Tibial artery (tissue), 4 donors: Measurements from ENCODE around the gene RGS19.

Experiments
- DNase-seq, 2 donors: peaks; one replicate each; pipeline ENCODE4 v3.0.0-alpha.2; 2019
- H3K27ac ChIP-seq, 2 donors: fragments of 200-600 bp; sonication (generic) in 1 of 2; 1 replicate in 1 of 2; 2 replicates in 1 of 2; pipeline ENCODE4 v1.5.1; 2018 to 2019; ENCODE audit warnings: mild to moderate bottlenecking in 1 of 2
- H3K27me3 ChIP-seq, 2 donors: fragments of 200-600 bp; sonication (generic) in 1 of 2; one replicate each; pipeline versions ENCODE4 v1.5.1 to v1.6.0; 2016 to 2019
- H3K36me3 ChIP-seq, 3 donors: fragments of 200-600 bp; sonication (generic) in 2 of 3; one replicate each; pipeline ENCODE4 v1.5.1; 2016 to 2019; ENCODE audit warnings: mild to moderate bottlenecking in 2 of 3
- H3K4me1 ChIP-seq, 4 donors: fragments of 200-600 bp; sonication (generic) in 2 of 4; 1 replicate in 3 of 4; 2 replicates in 1 of 4; pipeline ENCODE4 v1.5.1; 2016 to 2019
- H3K4me3 ChIP-seq, 2 donors: fragments of 200-600 bp; sonication (generic) in 1 of 2; 1 replicate in 1 of 2; 2 replicates in 1 of 2; pipeline ENCODE4 v1.5.1; 2018 to 2019; ENCODE audit warnings: mild to moderate bottlenecking in 2 of 2
- H3K9me3 ChIP-seq, 3 donors: fragments of 200-600 bp; sonication (generic) in 1 of 3; one replicate each; pipeline ENCODE4 v1.5.1; 2016 to 2019
- intact Hi-C: fragments of 100-400 bp; cut with DNase I; formaldehyde crosslinking; loops from one replicate; pipeline ENCODE4 v1.15.0; 2023; ENCODE audit warnings: low total_unique reads
- TF ChIP-seq, protein P1 (sequence below), 2 experiments: fragments of 200-600 bp in 1 of 2; fragments of 450-650 bp in 1 of 2; IDR thresholded peaks; one replicate each; pipeline ENCODE4 v1.5.1; 2017 to 2019; ENCODE audit warnings: antibody characterized with exemption in 2 of 2, mild to moderate bottlenecking in 1 of 2, moderate library complexity in 1 of 2

RGS19 gene

DNA sequence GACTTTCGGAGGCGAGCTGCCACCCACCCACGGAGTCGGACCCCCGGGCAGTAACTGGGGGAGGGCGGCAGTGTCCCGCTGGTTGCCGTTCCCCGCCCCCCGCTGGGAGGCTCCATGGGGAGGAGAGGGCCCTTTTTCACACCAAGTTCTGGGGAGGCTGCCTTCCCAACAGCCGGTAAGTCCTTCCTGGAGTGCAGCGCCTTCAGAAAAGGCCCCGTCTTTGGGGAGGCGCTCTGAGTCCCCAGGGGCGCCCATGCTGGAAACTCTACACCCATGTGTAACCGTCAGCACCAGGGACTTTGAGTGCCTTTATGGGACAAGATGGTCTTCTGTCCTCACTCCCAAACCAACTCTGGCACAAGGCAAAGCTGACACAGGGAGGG, 29.4 kb downstream of the RGS19 start:
- peak overlapping the region in 1 of 2 donors; percentile 39 for H3K4me3 ChIP-seq
- peaks cover 5 to 97% of the 10 kb centered on the region in 2 donors for H3K27me3 ChIP-seq
- no peaks in the 10 kb centered on the region for H3K9me3 ChIP-seq
- TF ChIP-seq, protein P1, sequence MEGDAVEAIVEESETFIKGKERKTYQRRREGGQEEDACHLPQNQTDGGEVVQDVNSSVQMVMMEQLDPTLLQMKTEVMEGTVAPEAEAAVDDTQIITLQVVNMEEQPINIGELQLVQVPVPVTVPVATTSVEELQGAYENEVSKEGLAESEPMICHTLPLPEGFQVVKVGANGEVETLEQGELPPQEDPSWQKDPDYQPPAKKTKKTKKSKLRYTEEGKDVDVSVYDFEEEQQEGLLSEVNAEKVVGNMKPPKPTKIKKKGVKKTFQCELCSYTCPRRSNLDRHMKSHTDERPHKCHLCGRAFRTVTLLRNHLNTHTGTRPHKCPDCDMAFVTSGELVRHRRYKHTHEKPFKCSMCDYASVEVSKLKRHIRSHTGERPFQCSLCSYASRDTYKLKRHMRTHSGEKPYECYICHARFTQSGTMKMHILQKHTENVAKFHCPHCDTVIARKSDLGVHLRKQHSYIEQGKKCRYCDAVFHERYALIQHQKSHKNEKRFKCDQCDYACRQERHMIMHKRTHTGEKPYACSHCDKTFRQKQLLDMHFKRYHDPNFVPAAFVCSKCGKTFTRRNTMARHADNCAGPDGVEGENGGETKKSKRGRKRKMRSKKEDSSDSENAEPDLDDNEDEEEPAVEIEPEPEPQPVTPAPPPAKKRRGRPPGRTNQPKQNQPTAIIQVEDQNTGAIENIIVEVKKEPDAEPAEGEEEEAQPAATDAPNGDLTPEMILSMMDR (IDR thresholded peaks at IDR 0.05), result no peak
- intact Hi-C loops, result no loop called here
- H3K4me1 ChIP-seq, result peaks cover 0 to 24% (median 14%) of the 10 kb centered on the region in 4 donors
- no peak overlapping the region for H3K27ac ChIP-seq
- no peaks in the 10 kb centered on the region for H3K36me3 ChIP-seq
- no peak for DNase-seq

DNA sequence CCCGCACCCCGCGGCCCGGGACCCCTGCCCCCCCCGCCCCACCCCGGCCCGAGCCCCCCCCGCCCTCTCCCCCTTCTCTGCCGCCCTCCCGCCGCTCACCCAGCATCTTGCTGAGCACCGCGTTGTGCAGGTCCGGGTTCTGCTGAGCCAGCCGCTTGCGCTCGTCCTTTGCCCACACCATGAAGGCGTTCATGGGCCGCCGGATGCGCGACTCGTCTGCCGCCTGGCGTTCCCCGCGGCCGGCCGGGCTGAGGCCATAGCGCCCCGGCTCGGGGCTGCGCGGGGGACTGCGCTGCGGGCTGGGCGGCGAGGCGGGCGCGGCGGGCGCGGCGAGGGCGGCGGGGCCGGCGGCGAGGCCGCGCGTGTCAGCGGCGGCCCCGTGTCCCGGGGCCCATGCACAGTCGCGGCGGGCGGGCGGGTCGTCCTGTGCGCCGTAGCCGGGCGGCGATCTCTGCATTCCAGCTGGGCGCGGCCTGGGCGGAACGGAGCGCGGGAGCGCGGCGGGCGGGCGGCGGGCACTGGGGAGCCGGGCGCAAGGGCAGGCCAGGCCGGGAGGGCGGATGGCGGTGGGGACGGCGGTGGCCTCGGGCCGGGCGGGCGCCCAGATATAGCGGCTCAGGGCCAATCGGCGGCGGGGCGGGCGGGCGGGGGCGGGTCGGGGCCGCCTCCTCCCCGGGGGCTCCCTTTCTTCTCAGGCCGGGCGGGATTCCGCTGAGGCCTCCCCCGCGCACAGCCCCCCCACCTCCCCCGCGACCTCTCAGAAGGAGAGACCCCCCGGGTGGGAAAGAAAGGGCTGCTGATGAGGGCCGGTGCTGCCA, 30.0 kb downstream of the RGS19 start, which contains the start of gene SOX18:
Gene SOX18, minus strand, starts transcription at position 580 of the 818 bp plus-strand sequence. Its CDS starts 123 bp downstream, at position 457.
- peaks cover 5 to 97% of the 10 kb centered on the region in 2 donors for H3K27me3 ChIP-seq
- intact Hi-C loops, result no loop called here
- TF ChIP-seq, protein P1 (IDR thresholded peaks at IDR 0.05), result no peak
- peak within 1 kb of the TSS; percentile 32 to 39 for H3K4me3 ChIP-seq
- no peaks in the 10 kb centered on the region for H3K36me3 ChIP-seq
- no peak within 1 kb of the TSS for H3K27ac ChIP-seq
- H3K4me1 ChIP-seq, result peaks cover 0 to 24% (median 14%) of the 10 kb centered on the region in 4 donors
- DNase-seq, result no peak
- no peaks in the 10 kb centered on the region for H3K9me3 ChIP-seq

DNA sequence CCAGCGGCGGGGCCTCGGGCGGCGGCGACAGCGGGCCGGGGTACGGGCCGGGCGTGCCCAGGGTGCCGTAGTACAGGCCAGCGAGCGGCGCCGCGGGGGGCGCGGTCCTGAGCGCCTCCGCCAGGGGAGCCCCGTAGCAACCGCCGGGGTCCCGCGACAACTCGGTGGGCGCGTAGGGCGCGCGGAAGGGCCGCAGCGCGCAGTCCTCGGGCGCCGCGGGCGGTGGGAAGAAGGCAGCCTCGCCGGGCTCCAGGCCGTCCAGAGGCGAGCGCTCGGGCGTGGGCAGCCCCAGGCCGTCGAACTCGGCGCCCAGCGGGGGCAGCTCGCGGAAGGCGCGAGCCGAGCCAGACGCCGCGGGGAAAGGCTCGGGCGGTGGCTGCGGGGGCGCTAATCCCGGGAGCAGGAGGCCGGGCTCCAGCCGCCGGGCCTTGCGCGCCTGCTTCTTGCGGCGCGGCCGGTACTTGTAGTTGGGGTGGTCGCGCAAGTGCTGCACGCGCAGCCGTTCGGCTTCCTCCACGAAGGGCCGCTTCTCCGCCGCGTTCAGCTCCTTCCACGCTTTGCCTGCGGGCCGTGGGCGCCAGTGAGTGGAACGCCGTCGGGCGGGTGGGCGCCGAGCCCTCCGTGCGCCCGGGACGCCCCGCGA, 30.8 kb downstream of the RGS19 start:
- Histone ChIP-seq H3K27me3 (peaks cover 5 to 97% of the 10 kb centered on the region in 2 donors), H3K4me3 (peak overlapping the region; percentile 32 to 39), H3K4me1 (peaks cover 0 to 24% (median 14%) of the 10 kb centered on the region in 4 donors), H3K9me3 (no peaks in the 10 kb centered on the region), H3K27ac (no peak overlapping the region), H3K36me3 (no peaks in the 10 kb centered on the region)
- TF ChIP-seq, protein P1 (IDR thresholded peaks at IDR 0.05), result no peak
- DNase-seq, result no peak
- intact Hi-C loops, result no loop called here

DNA sequence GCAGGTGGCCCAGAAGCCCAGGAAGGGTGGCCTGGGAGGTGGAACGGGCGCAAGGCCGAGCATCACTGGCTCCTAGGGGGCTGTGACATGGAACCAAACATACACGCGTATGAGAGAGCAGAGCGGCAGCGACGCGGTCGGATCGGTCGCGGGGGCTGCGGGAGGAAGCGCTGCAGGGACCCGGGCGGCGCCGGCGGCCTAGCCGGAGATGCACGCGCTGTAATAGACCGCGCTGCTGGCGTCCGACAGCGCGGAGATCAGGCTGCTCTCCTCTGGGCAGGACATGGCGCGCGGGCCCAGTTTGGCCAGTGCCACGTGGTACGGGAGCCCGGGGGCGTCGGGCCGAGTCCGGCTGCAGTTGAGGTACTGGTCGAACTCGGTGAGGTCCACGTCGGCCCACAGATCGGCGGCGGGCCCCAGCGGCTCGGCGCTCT, 31.3 kb downstream of the RGS19 start:
- TF ChIP-seq, protein P1 (IDR thresholded peaks at IDR 0.05), result no peak
- Histone ChIP-seq H3K36me3 (no peaks in the 10 kb centered on the region), H3K9me3 (no peaks in the 10 kb centered on the region), H3K27me3 (peaks cover 5 to 96% of the 10 kb centered on the region in 2 donors), H3K4me1 (peaks cover 0 to 24% (median 14%) of the 10 kb centered on the region in 4 donors), H3K27ac (no peak overlapping the region), H3K4me3 (peak overlapping the region; percentile 32 to 39)
- intact Hi-C loops, result no loop called here
- no peak for DNase-seq

DNA sequence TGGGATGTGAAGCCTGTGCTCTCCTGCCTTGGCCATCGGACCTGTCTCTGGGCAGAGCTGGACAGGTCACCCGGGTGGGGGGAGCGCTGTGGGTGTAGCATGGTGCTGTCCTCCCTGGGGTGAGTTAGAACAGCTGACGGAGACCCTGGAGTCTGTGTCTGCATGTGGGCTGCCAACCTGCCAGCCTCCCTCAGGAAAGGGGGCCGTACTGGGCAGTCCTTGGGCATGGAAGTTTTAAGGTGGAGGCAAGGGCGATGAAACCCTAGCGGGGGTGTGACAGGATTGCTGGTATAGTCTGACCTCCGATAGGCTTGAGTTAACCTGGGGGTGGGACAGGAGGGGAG, 32.3 kb downstream of the RGS19 start:
- Histone ChIP-seq H3K4me3 (peak overlapping the region; percentile 23 to 39), H3K27ac (no peak overlapping the region), H3K4me1 (peaks cover 0 to 29% (median 19%) of the 10 kb centered on the region in 4 donors), H3K9me3 (no peaks in the 10 kb centered on the region), H3K27me3 (peaks cover 9 to 94% of the 10 kb centered on the region in 2 donors), H3K36me3 (no peaks in the 10 kb centered on the region)
- intact Hi-C loops, result no loop called here
- no peak for DNase-seq
- TF ChIP-seq, protein P1 (IDR thresholded peaks at IDR 0.05), result no peak
